SIG-M5 (cell line): ENCODE measurements around the gene HSPG2.
"Not testable (repeated sequence)": the region's sequence is repeated elsewhere in the genome, so short reads cannot be mapped to it uniquely, and the experiment has no call there.

Experiments used
- DNase-seq: peaks from one replicate; lab custom pipeline; 2025; lab: John Stamatoyannopoulos, UW

Gene HSPG2

DNA sequence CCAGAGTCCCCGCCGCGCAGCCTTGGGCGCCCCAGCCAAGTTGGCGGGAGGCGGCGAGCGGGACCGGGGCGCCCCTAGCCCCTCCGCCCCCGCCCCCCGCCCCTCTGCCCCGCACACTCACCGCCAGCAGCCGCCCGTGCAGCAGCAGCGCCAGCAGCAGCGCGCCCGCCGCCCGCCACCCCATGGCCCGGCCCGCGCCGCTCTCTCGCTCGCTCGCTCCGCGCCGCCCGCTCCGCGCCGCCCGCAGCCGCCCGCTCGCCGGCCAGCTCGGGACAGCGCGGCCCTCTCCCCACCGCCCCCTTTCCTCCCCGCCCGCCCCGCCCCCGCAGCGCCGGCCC is at the start of gene HSPG2:
Gene HSPG2, minus strand, starts transcription at position 277 of the 338 bp plus-strand sequence. Its CDS starts 93 bp downstream, at position 184.
- DNase-seq = no peak

DNA sequence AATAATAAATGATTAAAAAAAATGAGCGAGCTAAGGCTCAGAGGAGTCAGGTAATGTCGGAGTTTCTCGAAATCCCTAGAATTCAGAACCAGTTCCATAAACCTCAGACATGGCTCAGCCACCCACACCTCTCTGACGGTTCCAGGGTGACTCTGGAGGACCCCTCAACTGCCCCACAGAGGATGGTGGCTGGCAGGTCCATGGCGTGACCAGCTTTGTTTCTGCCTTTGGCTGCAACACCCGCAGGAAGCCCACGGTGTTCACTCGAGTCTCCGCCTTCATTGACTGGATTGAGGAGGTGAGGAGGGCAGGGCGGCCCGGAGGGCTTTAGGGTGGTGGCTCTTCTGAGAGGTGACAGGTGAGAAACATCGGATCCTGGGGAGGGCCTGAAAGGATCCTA is 49.3 kb upstream of the HSPG2 start:
- not testable (repeated sequence) for DNase-seq

DNA sequence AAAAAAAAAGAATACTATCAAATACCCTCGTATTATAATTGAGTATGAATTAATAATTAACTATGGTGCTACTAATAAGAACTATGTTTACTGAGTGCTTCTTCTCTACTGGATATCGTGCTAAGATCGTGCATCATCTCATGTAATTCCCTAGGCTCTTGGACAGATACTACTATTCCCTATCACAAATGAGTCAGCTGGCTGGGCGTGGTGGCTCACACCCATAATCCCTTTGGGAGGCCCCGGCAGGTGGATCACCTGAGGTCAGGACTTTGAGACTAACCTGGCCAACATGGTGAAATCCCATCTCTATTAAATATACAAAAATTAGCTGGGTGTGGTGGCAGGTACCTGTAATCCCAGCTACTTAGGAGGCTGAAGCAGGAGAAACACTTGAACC is 48.8 kb upstream of the HSPG2 start:
- DNase-seq = not testable (repeated sequence)

DNA sequence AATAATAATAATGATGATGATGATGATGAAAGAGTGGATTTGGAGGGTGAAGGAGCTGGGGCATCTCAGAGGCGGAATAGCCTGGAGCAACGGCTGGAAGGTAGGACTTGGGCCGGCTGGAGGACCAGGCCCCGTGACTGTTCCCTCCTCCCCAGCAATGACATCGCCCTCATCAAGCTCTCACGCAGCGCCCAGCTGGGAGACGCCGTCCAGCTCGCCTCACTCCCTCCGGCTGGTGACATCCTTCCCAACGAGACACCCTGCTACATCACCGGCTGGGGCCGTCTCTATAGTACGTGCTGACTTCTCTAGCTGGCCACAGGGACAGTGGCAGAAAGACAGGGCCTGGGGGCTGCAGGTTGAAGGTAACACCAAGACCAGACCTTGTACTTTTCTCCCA is 46.4 kb upstream of the HSPG2 start:
- DNase-seq = not testable (repeated sequence)

DNA sequence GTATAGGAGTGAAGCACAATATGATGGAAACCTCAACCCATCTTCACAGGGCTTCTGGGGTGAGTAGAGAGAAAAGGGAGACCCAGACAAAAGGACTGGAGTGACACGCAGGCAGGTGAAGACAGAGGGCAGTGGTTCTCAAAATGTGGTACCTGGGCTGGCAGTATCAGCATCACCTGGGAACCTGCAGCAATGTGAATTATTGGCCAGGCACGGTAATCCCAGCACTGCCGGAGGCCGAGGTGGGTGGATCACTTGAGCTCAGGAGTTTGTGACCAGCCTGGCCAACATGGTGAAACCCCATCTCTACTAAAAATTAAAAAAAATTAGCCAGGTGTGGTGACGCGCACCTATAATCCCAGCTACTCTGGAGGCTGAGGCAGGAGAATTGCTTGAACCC is 45.0 kb upstream of the HSPG2 start:
- DNase-seq = not testable (repeated sequence)

DNA sequence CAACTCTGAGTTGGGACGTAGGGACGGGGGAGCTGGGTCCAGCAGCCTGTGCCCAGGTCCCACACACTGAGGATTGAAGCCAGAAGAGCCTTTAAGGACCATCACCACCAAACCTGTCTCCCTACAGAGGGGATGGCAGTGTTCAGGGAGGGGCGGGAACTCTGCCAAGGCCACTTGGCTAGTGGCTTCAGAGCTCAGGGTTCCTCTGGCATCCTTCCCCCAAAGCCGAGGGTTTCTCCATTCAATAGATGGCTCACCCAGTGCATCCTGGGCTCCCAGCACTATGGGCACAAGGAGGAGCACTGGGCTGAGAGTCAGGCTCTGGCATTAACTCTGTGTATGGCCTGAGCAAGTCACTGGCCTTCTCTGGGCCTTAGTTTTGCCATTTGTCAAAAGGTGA is 44.1 kb upstream of the HSPG2 start:
- not testable (repeated sequence) for DNase-seq

DNA sequence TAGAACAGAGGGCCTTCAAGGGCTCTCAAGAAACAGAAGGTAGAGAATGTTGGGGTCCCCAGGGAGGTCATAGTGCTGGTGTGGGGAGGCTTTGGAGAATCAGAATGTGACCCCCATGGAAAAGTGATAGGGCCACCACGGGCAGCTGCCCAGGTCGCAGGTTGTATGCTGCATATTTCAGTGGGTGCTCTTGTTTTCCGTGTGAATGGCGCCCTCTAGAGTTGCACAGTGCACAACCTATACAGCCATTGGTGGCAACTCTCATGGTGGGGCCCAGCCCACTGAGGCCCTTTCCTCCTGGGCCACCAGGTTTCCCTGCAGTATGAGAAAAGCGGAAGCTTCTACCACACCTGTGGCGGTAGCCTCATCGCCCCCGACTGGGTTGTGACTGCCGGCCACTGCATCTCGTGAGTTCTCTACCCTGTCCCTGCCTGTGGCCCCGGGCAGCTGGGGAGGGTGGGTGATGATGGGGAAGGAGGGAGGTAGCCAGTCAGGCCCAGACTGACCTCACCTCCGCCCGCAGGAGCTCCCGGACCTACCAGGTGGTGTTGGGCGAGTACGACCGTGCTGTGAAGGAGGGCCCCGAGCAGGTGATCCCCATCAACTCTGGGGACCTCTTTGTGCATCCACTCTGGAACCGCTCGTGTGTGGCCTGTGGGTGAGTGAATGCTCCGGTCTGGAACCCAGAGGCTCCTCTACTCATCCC is 43.6 kb upstream of the HSPG2 start:
- not testable (repeated sequence) for DNase-seq

DNA sequence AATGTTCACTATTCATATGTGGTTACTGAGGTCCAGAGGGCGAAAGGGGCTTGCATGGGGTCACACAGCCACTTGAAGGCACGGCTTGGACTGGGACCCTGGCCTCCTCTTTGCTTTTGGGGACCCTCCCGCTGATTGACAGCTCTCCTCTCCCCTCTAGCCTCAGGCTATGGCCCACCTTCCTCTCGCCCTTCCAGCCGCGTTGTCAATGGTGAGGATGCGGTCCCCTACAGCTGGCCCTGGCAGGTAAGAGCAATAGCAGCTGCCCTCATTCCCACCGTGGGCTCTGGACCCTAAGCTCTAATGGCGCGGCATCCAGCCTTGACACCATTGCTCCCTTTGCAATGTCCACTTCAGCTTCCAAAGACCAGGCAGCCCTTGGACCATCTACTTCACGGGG is 41.1 kb upstream of the HSPG2 start:
- DNase-seq = not testable (repeated sequence)

DNA sequence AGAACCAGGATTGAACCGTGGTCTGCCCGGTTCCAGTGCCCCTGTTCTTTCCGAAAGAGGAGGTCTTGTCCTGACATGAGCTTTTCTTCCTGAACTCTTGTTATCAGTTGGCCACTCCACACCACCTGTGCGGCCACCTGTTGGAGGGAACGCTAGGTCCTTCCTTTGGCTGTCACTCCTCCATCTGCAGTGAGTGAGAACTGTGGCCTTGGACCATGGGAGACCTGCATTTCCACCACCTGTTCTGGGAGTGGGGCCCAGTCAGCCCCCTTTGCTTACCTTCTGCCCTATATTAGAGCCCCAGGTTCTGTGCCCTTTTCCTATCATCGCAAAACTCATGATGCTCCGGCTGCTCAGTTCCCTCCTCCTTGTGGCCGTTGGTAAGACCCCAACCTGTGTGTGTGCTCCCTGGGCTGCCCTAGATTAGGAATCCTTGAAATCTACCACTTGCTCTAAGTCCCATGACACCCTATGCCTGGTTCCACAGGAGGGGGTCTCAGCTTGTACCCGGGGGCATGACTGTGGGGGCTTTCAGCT is 39.7 kb upstream of the HSPG2 start, which contains the start of gene CELA3B:
Gene CELA3B, plus strand, starts transcription at position 320 of the 537 bp plus-strand sequence. Its CDS starts 18 bp downstream, at position 338.
- DNase-seq = not testable (repeated sequence)

DNA sequence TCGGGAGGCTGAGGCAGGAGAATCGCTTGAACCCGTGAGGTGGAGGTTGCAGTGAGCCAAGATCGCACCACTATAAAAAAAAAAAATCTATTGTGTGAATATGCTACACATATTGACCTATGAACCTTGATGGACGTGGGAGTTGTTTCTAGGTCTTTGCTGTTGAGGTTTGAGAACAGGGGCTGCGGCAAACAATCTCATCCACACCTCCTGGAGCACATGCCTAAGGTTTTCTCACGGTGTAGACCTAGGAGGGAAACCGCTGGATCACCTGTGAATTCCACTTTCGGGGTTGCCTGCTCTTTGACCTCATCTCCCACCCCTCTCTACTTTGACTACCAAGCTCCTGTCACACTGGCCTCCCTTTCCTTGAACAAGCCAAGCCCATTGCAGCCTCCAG is 38.2 kb upstream of the HSPG2 start:
- not testable (repeated sequence) for DNase-seq

DNA sequence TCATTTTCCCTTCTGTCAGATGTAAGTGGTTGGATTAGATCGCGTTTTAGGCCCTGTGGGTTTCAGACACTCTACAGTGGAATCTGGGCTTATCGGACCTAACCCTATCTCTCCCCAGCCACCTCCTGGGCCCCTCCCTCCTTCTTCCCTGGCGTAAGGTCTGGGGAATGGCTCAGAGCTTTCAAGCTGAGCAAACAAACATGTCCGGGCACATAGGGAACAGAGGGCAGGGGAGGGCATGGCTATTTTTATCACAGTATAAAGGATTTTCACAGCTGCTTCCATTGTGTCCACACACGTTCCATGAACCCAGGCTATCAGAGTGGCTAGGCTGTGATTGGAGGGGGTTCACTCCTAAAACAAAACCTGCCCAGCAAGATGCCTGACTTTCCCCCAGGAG is 37.6 kb upstream of the HSPG2 start:
- not testable (repeated sequence) for DNase-seq

DNA sequence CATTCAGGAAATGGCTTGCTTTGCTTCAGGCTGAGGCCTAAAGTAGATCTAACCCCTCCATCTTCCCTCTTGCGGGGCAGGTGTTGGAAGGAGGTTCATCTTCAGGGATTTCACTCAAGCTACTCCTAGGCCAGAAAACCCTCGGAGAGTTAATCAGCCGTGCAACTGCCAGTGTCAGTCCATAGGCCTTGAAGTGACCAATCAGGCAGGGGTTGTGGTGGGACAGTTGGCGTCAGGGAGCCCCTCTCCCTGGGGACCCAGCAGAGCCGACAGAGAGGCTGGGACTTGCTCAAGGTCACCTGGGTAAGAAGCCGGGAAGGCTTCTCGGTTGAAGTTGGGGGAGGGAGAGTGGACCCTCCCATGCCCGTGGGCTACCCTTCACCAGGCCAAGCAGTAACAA is 36.8 kb upstream of the HSPG2 start:
- DNase-seq = not testable (repeated sequence)

DNA sequence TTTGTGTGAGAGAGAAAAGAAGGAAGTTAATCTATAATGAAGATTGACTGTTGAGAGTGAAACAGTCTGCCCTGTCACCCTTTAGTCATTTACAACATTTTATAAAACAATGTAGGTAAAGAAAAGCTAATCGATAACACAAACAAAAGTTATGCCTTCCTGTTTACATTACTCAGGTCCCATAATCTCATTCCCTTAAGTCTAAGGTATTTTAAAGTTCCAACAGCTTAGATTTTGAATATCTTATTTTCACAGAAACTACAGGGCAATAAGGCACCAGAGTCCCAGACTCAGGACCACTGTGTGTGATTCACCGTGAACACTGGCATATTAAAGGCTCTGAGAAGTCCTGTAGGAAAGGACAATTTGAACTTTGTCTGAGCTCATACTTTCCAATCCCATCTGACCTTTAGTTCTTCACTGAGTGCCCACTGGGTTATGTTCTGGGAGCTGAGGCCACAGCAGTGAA is 35.9 kb upstream of the HSPG2 start:
- DNase-seq = not testable (repeated sequence)

DNA sequence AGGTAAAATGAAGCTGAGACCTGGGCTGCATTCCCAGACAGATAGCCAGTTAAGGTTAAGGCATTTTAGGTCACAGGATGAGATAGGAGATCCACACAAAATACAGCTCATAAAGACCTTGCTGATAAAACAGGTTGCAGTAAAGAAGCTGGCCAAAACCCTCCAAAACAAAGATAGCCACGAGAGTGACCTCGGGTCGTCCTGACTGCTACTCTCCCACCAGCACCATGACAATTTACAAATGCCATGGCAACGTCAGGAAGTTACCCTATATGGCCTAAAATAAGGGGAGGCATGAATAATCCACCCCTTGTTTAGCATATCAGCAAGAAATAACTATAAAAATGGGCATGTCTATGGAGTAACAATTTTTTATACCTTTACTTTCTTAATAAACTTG is 33.4 kb upstream of the HSPG2 start:
- DNase-seq = not testable (repeated sequence)

DNA sequence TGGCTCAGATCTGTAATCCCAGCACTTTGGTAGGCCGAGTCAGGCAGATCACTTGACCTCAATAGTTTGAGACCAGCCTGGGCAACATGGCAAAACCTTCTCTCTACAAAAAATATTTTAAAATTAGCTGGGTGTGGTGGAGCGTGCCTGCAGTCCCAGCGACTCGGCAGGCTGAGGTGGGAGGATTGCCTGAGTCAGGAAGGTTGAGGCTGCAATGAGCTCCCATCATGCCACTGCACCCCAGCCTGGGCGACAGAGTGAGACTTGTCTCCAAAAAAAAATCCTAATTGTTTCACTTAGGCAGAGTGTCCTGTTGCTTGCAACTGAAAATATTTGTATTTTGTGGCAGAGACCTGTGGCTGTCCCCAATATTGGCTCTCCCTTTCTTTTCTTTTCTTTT is 32.0 kb upstream of the HSPG2 start:
- not testable (repeated sequence) for DNase-seq

DNA sequence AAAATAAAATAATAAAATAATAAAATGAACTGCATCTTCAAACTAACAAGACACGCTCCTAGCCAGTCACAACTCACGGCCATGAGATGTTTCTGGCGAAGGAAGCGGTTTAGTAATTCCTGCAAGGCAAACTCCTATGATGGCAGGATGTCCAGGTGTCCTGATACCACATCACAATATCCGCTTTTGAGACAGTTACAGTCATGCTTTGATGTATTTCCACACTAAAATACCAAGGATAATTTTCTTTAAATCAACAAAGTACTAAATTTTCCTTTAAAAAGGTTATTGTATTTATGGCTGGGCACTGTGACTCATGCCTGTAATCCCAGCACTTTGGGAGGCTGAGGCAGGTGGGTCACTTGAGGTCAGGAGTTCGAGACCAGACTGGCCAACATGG is 30.1 kb upstream of the HSPG2 start:
- not testable (repeated sequence) for DNase-seq

DNA sequence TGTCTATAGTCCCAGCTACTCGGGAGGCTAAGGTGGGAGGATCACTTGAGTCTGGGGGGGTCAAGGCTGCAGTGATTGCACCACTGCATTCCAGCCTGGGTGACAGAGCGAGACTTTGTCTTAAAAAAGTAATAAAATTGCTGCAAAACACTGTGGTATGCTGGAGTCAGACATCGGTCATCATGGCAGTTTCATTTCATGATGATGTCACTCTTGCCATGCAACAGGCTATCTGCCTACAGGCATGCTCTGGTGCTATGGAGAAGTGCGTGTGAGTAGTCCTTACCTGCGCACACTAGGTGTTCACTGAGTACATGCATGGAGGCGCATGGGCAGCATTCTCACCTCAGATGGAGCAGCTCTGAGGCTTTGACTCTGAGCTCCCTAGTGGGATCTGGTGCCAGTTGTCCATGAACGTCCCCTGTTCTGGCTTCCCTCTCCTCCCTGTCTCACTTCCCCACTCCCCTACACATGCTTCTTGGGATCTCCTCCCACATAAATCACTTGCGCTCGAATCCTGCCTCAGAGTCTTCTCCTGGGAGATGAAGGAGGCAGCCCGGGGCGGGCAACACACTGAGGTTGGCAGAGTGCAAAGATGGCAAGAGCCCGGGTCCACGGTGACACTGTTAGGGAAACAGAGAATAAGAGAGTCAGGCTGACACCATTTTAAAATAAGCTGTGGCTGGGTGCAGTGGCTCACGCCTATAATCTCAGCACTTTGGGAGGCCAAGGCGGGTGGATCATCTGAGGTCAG is 29.3 kb upstream of the HSPG2 start:
- no peak for DNase-seq

DNA sequence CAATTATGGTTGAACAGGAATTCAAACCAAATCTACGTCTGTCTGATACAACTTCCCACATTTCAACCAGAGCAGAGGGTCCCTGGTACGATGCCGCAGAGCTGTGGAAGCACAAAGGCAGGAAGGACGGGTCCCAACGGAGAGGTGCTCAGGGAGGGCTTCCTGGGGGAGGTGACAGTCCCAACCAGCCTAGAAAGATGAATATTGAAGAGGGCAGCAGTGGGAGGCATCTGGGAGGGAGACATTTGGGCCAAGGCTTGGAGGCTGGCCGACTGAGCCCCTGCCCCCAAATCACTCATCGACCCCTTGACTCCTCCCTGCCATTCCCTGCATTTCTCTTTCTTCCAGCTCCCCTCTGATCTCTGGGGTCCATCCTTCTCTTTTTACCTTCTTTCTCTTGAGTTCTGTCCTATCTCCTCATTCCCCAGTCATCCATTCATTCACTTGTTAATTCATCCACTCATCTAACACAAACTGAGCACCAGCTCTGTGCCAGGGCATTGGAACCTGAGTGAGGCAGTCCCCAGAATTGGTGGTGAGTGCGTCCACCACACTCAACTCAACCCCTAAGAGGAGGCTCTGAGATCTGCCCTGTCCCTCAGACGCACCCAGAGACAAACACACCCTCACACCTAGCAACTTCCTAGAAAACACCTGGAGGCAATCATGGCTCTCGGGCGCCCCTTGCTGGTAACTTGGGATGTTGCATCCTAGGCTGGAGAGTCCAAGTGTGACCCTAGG is 26.5 kb upstream of the HSPG2 start:
- no peak for DNase-seq

DNA sequence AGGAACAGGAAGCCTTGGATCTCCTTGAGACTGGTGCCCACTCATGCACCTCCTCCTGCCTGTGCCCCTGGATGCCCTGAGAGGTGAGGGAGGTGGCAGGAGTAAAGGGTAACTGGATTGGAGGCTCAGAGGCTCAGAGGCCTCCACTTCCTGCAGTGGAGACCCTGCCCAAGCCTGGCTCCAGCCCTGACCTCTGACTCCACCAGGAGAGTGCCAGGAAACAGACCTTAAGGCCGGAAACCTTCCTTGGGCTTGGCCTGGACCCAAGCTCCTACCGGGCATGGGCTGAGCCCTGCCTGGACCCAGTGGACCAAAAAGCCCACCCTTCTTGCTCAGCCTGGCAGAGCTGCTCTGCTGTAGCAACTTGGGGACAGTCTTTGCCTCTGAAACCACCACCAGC is 24.7 kb upstream of the HSPG2 start:
- DNase-seq = no peak

DNA sequence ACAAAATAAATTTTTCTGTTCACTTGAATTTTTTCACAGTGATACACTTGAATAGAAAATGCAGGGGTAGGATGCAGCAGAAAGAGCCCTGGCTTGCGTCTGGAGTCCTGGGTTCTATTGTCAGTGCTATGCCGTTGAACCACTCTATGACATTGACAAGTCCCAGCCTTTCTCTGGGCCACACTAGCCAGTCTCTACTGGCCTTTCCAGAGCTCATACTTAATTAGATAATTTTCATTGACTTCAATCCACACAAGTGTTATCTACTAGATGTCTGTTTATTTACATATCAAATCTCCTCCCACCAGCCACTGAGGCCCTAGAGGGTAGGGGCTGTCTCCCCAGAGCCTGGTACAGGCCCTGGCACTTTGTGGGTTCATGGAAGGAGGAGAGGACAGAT is 24.2 kb upstream of the HSPG2 start:
- DNase-seq = no peak

DNA sequence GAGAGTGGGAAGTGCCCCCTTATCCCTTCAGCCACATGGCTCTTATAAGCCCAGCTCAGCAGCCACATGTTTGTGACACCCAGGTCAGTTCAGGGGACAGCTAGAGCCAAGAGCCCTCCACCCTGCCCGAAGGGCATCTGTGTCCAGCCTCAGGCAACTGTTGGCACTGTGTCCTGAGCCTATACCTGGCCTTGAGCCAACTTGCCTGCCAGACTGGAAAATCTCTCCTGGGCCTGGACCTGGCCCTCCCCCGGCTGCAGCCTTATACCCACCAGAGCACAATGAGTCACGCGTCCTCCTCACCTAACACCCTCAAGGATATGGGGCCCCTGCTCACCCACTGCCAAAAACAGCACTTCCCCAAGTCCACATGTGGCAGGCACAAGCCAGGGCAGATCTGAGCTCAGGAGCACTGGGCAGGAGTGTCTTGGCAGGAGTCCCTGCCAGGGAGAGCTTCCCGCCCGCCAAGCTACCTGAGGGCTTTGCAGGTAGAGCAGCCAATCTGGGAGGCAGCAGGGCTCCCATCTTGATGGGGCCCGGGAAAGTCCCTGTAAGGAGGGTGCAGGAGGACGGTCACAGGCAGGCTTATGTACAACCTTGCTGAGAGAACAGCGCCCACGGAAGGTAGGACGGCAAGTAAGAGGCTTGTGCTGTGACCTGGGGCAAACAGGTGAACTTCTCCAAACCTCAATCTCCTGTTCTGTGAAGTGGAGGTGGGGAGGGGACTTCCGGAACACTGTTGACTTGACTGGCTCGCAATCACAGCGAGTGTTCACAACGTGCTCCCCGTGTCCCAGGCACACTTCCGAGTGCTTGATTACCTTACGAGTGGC is 19.8 kb upstream of the HSPG2 start:
- DNase-seq = no peak
